IMR-90 (cell line): Measurements from ENCODE around the gene LRRC41. TPM values are rescaled to one million over a fixed set of nuclear protein-coding genes. Genes with fewer than 3 reads are reported as not detected.

ENCODE experiments used
- ATAC-seq: fragments of 200-7000 bp; cut with Tn5 transposase; 2 replicates; pipeline ENCODE4 v1.9.1; 2020; ENCODE audit warnings: low read depth, mild to moderate bottlenecking, moderate library complexity
- BruUV-seq: library from RNA; stranded (reverse); fragments of 400-500 nt; replicated peaks from 2 replicates; lab custom pipeline; 2021; lab: Mats Ljungman, UMichigan
- CTCF ChIA-PET: fragments of 300-600 bp; formaldehyde crosslinking; extraction: SDS; loops from one replicate; lab custom pipeline; 2021; ENCODE audit warnings: antibody characterized with exemption; lab: Yijun Ruan, JAX
- POLR2A ChIA-PET: fragments of 300-600 bp; sonication (Branson Sonifier 250); formaldehyde crosslinking; loops from one replicate; lab custom pipeline; 2022; ENCODE audit warnings: antibody characterized with exemption; ENCODE audit not compliant: unreplicated experiment; lab: Charles Lee
- DNase-seq: peaks from one replicate; pipeline ENCODE4 v3.0.0; 2013
- H2AFZ ChIP-seq: replicated peaks from 2 replicates; pipeline ENCODE3; 2013; ENCODE audit warnings: low read length, mild to moderate bottlenecking; ENCODE audit not compliant: poor library complexity
- H2AK5ac ChIP-seq: 2 replicates; pipeline ENCODE4 v1.6.1; 2013; ENCODE audit warnings: low read depth, low read length, inconsistent platforms
- H2AK9ac ChIP-seq: replicated peaks from 2 replicates; pipeline ENCODE3; 2013; ENCODE audit warnings: mild to moderate bottlenecking, low read depth, low read length, moderate library complexity; ENCODE audit not compliant: poor library complexity
- H2BK120ac ChIP-seq: 2 replicates; pipeline ENCODE4 v1.6.1; 2013; ENCODE audit warnings: low read depth, low read length, inconsistent platforms
- H2BK15ac ChIP-seq: 3 replicates; pipeline ENCODE4 v1.6.1; 2013; ENCODE audit warnings: low read depth, low read length, inconsistent platforms
- H2BK20ac ChIP-seq: 2 replicates; pipeline ENCODE4 v1.6.1; 2013; ENCODE audit warnings: low read depth, mild to moderate bottlenecking, inconsistent platforms, low read length, moderate library complexity
- H2BK5ac ChIP-seq: 2 replicates; pipeline ENCODE4 v1.6.1; 2013; ENCODE audit warnings: mild to moderate bottlenecking, low read depth, low read length, inconsistent platforms; ENCODE audit not compliant: poor library complexity, severe bottlenecking
- H3K14ac ChIP-seq: replicated peaks from 2 replicates; pipeline ENCODE4 v1.6.1; 2013; ENCODE audit warnings: low read depth, low read length, inconsistent platforms
- H3K18ac ChIP-seq: 2 replicates; pipeline ENCODE4 v1.6.1; 2013; ENCODE audit warnings: low read depth, low read length, control low read depth
- H3K23ac ChIP-seq: 2 replicates; pipeline ENCODE4 v1.6.1; 2013; ENCODE audit warnings: low read depth, low read length, inconsistent platforms
- H3K27ac ChIP-seq: 2 replicates; pipeline ENCODE4 v1.5.1; 2013; ENCODE audit warnings: mild to moderate bottlenecking, control low read depth, low read length; ENCODE audit not compliant: insufficient read depth
- H3K27me3 ChIP-seq: 2 replicates; pipeline ENCODE4 v1.6.1; 2013; ENCODE audit warnings: low read length; ENCODE audit not compliant: control insufficient read depth, insufficient read depth
- H3K36me3 ChIP-seq: 2 replicates; pipeline ENCODE4 v1.6.1; 2013; ENCODE audit warnings: low read length, mixed read lengths; ENCODE audit not compliant: control insufficient read depth, insufficient read depth
- H3K4ac ChIP-seq: 2 replicates; pipeline ENCODE4 v1.6.1; 2013; ENCODE audit warnings: low read depth, low read length, inconsistent platforms
- H3K4me1 ChIP-seq: 2 replicates; pipeline ENCODE4 v1.6.1; 2013; ENCODE audit warnings: low read length, mixed read lengths; ENCODE audit not compliant: control insufficient read depth, insufficient read depth
- H3K4me2 ChIP-seq: 2 replicates; pipeline ENCODE4 v1.6.1; 2013; ENCODE audit warnings: low read depth, mild to moderate bottlenecking, control low read depth, low read length, moderate library complexity
- H3K4me3 ChIP-seq: 2 replicates; pipeline ENCODE4 v1.5.1; 2013; ENCODE audit warnings: low read depth, mild to moderate bottlenecking, control low read depth, low read length, moderate library complexity; ENCODE audit not compliant: insufficient read depth
- H3K56ac ChIP-seq: 2 replicates; pipeline ENCODE4 v1.6.1; 2013; ENCODE audit warnings: low read length, inconsistent platforms; ENCODE audit not compliant: insufficient read depth; ENCODE audit errors: extremely low read depth
- H3K79me1 ChIP-seq, 2 experiments: 2 replicates each; pipeline ENCODE4 v1.6.1; 2013; ENCODE audit warnings: low read length in 2 of 2, inconsistent platforms in 1 of 2, low read depth in 1 of 2
- H3K9ac ChIP-seq: 2 replicates; pipeline ENCODE4 v1.6.1; 2013; ENCODE audit warnings: low read depth, low read length, control low read depth
- H3K9me1 ChIP-seq: 2 replicates; pipeline ENCODE4 v1.6.1; 2013; ENCODE audit warnings: low read length, inconsistent platforms; ENCODE audit not compliant: insufficient read depth
- H3K9me3 ChIP-seq: 2 replicates; pipeline ENCODE4 v1.6.1; 2013; ENCODE audit warnings: low read length; ENCODE audit not compliant: control insufficient read depth, insufficient read depth
- H4K20me1 ChIP-seq: 2 replicates; pipeline ENCODE4 v1.6.1; 2013; ENCODE audit warnings: low read length, inconsistent platforms; ENCODE audit not compliant: insufficient read depth
- H4K5ac ChIP-seq: 2 replicates; pipeline ENCODE4 v1.6.1; 2013; ENCODE audit warnings: mild to moderate bottlenecking, low read depth, low read length, control low read depth
- H4K8ac ChIP-seq, 2 experiments: 2 replicates each; pipeline ENCODE4 v1.6.1; 2013; ENCODE audit warnings: low read depth in 2 of 2, low read length in 2 of 2, control low read depth in 1 of 2, inconsistent platforms in 1 of 2
- H4K91ac ChIP-seq: 2 replicates; pipeline ENCODE4 v1.6.1; 2013; ENCODE audit warnings: low read depth, low read length, inconsistent platforms; ENCODE audit not compliant: insufficient read depth
- CHD1 ChIP-seq: IDR thresholded peaks from 2 replicates; pipeline ENCODE4 v1.6.1; 2012; ENCODE audit warnings: low read depth, low read length, improper control_type of control experiment
- MAFK ChIP-seq: IDR thresholded peaks from 2 replicates; pipeline ENCODE4 v1.6.1; 2012; ENCODE audit warnings: low read depth, low read length, improper control_type of control experiment
- POLR2A ChIP-seq: IDR thresholded peaks from 2 replicates; pipeline ENCODE4 v1.6.1; 2012; ENCODE audit warnings: mild to moderate bottlenecking, low read depth, low read length
- WGBS, 2 experiments: methylation state at CpG; one replicate each; pipeline versions ENCODE4 v1.1.5 to v1.1.7; 2013; ENCODE audit warnings: missing lambda C conversion rate in 2 of 2; ENCODE audit not compliant: insufficient read length in 1 of 2; ENCODE audit errors: extremely low coverage in 2 of 2; 5-methylcytosine and 5-hydroxymethylcytosine counted together
- dilution Hi-C: fragments of 300-500 bp; cut with HindIII; formaldehyde crosslinking; loops from one replicate; pipeline ENCODE4 v1.14.3; 2018; ENCODE audit warnings: low sequenced_read_pairs; ENCODE audit not compliant: unreplicated experiment
- in situ Hi-C: fragments of 300-500 bp; cut with MboI; formaldehyde crosslinking; loops from 3 replicates; pipeline ENCODE4 v1.14.3; 2019; ENCODE audit warnings: low sequenced_read_pairs, inconsistent platforms, mixed read lengths
- intact Hi-C: fragments of 100-400 bp; cut with micrococcal nuclease; formaldehyde crosslinking; loops from 2 replicates; pipeline ENCODE4 v1.10.0; 2022
- polyA plus RNA-seq, 3 experiments: library from polyadenylated mRNA; depleted of rRNA; stranded (reverse); fragments of >200 nt; gene quantifications; 2 replicates each; pipeline ENCODE4 v1.2.3, GENCODE V29; 2012; ENCODE audit warnings: low replicate concordance in 1 of 3
- total RNA-seq: library from RNA; depleted of rRNA; stranded (reverse); fragments of >200 nt; gene quantifications from 2 replicates; pipeline ENCODE4 v1.2.3, GENCODE V29; 2012

The LRRC41 gene
- total and polyA plus RNA-seq, 2 of the 4 experiments (the other 2 are of a cell fraction), result 67.6 to 83.2 TPM

GRCh38 chr1:46301406-46301807 is 2.0 kb downstream of the LRRC41 start:
- CTCF ChIA-PET, result interaction anchor here (0.6 to 1.4 kb wide), 2 partner anchors 10 to 56 kb away, joined by 3 read pairs; no protein-coding TSS in a partner anchor

More at GRCh38 chr1:46301406-46301807, 2.0 kb downstream of the LRRC41 start:
- peak overlapping the region; percentile 84 for H2AFZ ChIP-seq
- H3K14ac ChIP-seq, result peak overlapping the region; percentile 79
- in situ Hi-C loops, result no loop called here
- ATAC-seq, result peak; percentile 14
- peaks cover 15% of the 10 kb centered on the region for H3K9me1 ChIP-seq
- H4K8ac ChIP-seq, result peak overlapping the region; percentile 64 to 93
- H3K27me3 ChIP-seq, result no peaks in the 10 kb centered on the region
- dilution Hi-C loops, result no loop called here
- H3K9ac ChIP-seq, result peak overlapping the region; percentile 100
- peak overlapping the region; percentile 32; the same call in 1 of the 2 replicates for H3K18ac ChIP-seq
- H2BK15ac ChIP-seq, result no peak overlapping the region
- no peaks in the 10 kb centered on the region for H3K9me3 ChIP-seq
- peak overlapping the region; percentile 90 for H4K5ac ChIP-seq
- peak overlapping the region; percentile 100 for H3K27ac ChIP-seq
- DNase-seq, result no peak
- H4K91ac ChIP-seq, result peak overlapping the region; percentile 60
- 9% methylated on average over 11 of the region's 17 CpGs; no CpG with 5 or more reads in 1 of the 2 experiments for WGBS, 2 experiments
- H2AK9ac ChIP-seq, result peak overlapping the region; percentile 97
- H3K56ac ChIP-seq, result peak overlapping the region; percentile 77
- TF ChIP-seq POLR2A (peak; percentile 18; the same call in 1 of the 2 replicates), MAFK (no peak), CHD1 (no peak)
- 0 out of 2 replicates have a peak overlapping the region, but pooled peaks have one; percentile 8 for H2BK120ac ChIP-seq
- no peak overlapping the region for H2BK20ac ChIP-seq
- intact Hi-C loops, result no loop called here
- H4K20me1 ChIP-seq, result peaks cover 29% of the 10 kb centered on the region
- H3K4me1 ChIP-seq, result peaks cover 5% of the 10 kb centered on the region
- H3K4me2 ChIP-seq, result peak overlapping the region; percentile 83
- no TSS peak for BruUV-seq
- peak overlapping the region; percentile 97 for H3K4me3 ChIP-seq
- peak overlapping the region; percentile 94 for H2BK5ac ChIP-seq
- POLR2A ChIA-PET, result interaction anchor here (0.9 kb wide), 1 partner anchor 54 kb away, joined by 4 read pairs; the partner anchor contains the start of gene RAD54L
- peak overlapping the region; percentile 85 for H2AK5ac ChIP-seq
- H3K79me1 ChIP-seq, result peaks cover 16 to 46% of the 10 kb centered on the region in 2 experiments
- peak overlapping the region; percentile 86 for H3K4ac ChIP-seq
- H3K23ac ChIP-seq, result peak overlapping the region; percentile 93
- peaks cover 10% of the 10 kb centered on the region for H3K36me3 ChIP-seq
